Central memory CD4-positive, alpha-beta T cell (primary cell): ENCODE measurements around the gene PRLH.

ENCODE experiments used
- DNase-seq: peaks from one replicate; pipeline ENCODE4 v3.0.0; 2022

PRLH gene

GRCh38 chr2:237540223-237540775 lies 26.1 kb upstream of the PRLH start:
- no peak for DNase-seq

GRCh38 chr2:237540823-237541222 lies 25.6 kb upstream of the PRLH start:
- DNase-seq: no peak

DNA sequence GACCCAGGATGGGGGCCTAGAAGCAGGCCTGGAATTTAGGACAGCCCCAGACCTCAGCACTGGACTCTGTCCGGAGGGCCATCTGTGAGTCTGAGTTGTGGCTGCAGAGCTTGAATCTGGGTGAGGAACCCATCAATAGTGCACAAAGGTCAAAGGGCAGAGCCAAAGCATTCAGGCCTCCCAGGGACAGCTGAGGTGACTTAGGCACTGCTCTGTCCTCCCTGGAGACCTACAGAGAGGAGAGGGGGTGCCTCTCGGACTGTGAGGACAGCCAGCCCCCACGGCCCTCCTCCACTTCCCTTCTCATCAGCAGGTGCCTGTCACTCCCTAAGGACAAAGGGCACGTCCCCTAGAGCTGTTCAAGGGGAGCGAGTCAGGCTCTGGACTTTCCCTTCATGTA lies 25.1 kb upstream of the PRLH start:
- no peak for DNase-seq

DNA sequence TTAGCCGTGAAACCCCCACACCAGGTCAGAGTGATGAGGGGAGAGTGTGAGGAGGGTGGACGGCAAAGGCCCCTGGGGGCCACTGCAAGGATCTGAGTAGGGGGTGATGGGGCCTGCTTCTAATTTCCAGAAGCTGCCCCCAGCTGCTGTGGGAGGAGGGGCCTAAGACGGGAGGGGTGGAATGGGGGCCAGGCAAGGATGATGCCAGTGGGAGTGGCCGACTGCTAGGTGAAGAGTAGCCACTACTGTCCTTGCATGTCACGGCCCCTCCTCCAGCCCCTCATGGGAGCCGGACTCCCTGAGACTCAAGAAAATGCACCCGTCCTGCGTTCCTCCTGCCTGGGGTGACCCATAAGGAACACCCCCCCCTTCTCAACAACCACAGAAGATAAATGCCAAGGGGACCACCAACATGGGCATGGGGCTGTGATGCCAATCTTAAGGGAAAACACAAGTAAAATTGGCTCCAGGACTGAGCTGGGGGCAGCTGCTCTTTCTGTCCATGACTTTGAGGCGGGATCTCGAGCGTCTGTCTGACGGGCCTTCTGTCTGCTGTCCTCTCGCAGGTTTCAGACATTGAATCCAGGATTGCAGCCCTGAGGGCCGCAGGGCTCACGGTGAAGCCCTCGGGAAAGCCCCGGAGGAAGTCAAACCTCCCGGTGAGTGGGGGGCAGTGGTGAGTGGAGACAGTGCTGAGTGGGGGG lies 24.2 kb upstream of the PRLH start:
- DNase-seq: no peak

- DNase-seq: no peak
These were observed 20.1 kb upstream of the PRLH start for GRCh38 chr2:237546040-237546875.

DNA sequence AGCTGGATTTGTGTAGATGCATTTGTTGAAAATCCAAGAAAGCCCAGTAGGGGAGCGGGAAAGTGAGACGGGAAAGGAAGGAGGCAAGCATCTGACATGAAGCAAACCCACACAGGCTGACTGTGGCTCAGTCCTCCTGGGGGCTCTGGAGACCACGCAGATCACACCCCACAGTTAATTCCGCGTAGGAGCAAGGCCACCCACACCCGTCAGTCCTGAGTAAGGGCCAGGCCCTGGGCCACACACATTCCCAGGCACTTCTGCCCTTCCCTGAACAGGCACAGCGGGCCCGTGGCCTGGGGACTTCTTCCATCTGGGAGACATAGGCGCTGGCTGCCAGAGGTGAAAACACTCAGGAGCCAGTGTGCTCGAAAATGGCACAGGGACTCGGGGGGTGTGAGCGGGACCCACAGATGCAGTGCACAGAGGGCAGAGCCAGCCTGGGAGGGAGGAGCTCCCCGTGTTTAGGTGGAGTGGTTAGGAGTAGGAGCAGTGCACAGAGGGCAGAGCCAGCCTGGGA lies 19.4 kb upstream of the PRLH start:
- no peak for DNase-seq

DNA sequence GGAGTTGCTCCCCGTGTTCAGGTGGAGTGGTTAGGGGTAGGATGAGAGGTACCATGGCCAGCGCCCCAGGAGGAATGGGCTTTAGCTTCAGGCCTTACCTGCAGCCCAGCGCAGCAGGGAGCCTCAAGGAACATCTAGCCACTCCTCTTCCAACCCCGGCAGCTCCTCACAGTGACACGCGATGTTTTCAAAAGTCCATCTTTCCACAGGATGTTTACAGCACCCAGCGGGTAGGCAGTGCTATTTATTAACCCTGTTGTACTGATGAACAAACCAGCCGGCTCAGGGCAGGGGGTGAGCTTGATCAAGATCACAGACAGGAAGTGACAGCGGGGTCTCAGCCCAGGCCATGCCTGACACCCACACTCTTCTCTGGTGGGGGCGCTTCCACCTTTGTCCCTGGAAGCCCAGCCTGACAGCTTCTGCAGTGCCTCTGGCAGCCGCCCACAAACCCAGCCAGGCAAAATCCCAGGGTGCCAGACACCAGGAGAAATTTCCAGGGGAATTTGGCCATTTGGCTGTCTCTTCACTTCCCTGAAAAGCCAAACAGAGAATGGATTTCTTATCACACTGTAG lies 18.4 kb upstream of the PRLH start:
- no peak for DNase-seq

DNA sequence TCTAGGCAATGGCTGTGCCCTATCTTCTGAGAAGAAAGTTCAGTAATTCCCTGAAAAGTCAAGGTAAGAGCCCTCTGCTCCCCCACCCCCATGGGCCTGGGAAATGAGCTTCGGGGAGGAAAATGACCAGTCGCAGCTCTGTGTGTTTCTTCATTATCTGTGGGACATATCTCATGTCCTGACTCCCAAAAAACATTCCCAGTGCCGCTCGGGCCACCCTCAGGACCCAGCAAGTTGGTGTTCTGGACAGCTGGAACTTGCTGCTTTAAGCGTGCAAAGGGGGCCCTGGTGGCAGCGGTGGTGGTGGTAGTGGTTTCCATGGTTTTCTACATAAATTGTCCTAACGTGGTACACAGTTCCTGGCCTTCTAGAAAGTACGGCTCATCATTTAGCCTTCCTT lies 17.2 kb upstream of the PRLH start:
- no peak for DNase-seq

GRCh38 chr2:237549643-237550415 lies 16.5 kb upstream of the PRLH start:
- DNase-seq: no peak

GRCh38 chr2:237551071-237551574 lies 15.3 kb upstream of the PRLH start:
- no peak for DNase-seq

DNA sequence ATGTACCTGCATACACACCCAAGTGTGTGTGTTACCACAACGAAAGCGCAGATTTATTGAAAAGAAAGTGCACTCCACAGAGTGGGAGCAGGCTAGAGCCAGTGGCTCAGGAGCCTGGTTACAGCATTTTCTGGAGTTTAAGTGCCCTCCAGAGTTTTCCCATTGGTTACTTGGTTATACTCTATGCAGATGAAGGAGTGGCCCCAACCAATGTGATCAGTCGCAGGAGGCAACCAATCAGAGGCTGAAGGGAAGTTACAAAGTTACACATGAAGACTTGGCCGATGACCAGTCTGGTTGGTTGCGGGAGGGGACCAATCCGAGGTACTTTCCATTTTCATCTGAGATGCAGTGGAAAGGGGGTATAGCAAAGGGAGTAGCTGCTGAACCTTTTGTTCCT lies 13.5 kb upstream of the PRLH start:
- DNase-seq: no peak

- DNase-seq: no peak
These were observed 12.4 kb upstream of the PRLH start for GRCh38 chr2:237553948-237554347.

DNA sequence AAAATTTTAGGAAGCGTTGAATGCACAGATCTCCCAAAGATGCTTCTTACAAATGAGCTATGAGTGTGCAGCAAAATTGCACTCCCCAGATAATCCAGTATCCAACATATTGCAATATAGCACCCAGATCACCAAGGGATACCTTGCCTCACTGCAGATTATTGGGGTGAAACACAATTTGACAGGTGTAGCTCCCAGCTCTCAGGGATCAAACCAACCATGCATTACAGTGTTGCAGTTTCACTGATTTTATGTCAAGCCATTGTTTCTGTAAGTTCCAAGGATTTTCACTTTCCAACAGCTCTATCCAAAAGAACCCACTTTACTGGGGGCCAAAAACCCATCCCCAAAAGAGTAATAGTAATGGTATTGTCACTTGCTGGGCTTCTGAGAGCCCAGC lies 10.8 kb upstream of the PRLH start:
- DNase-seq: no peak

DNA sequence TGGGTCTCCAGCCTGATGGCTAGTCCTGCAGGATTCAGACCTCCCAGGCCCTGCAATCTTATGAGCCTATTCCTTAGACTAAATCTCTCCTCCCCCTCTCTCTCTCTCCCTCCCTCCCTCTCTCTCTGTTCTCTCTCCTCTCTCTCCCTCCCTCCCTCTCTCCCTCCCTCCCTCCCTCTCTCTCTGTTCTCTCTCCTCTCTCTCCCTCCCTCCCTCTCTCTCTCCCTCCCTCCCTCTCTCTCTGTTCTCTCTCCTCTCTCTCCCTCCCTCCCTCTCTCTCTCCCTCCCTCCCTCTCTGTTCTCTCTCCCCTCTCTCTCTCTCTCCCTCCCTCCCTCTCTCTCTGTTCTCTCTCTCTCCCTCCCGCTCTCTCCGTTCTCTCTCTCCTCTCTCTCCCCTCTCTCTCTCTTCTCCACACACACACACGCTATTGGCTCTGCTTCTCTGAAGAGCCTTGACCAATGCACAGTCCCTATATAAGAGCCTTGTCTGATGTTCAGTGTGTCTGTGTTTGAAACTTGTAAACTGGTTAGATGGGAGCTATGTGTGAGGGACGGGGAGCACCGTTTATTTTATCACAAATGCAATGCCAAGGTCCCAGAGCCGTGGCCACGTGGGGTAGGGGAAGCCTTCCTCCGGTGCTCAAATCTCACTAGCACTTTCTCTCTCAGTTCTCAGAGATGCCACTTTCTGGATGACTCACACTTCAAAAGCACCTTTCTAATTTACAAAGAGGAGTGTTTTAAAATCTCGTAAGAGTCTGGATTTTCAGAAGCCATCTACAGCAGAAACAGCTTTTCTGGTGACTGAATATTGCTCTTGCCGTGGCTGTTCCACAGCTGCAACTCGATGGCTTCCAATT lies 9.4 kb upstream of the PRLH start:
- no peak for DNase-seq

- DNase-seq: no peak
These were observed 8.8 kb upstream of the PRLH start for GRCh38 chr2:237557633-237558015.

GRCh38 chr2:237558961-237559641 lies 7.3 kb upstream of the PRLH start:
- DNase-seq: no peak

DNA sequence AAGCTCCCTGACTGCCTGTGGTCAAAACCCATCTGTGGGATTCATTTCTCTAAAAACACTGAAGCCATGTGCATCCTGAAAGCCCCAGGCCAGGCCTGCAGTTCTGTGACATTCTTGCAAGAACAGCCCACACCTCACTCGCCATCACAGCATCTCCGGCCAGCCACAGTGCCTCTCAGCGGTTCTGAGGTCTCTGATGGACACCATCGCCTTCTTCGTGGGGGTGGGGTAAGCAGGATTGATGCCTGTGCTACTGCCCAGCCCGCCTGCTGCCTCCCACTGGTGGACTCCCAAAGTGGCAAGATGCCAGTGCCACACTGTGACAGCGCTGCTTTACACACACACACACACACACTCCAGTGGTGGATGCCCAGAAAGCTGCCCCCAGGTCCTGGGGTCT lies 5.2 kb upstream of the PRLH start:
- DNase-seq: no peak

DNA sequence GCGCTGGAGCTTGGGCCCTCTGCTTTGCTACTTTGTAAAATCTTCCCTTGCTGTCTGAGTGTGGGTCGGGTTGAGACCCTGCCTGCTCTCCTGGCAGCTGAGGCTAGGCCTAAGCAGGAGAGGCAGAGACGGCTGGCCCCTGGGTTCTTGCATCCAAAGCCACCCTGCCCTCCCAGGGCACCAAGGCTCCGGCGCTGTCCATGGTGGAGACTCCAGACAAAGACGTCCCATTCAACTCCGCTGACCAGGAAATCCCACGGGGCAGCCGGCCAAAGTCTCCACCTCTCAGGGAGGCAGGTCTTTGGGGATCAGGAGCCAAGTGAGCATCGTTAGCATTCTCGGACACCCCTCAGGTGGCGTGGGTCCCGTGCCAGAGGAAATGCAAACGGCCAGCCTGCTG lies 2.6 kb upstream of the PRLH start:
- DNase-seq: no peak

GRCh38 chr2:237564526-237565131 lies 1.7 kb upstream of the PRLH start:
- DNase-seq: no peak

DNA sequence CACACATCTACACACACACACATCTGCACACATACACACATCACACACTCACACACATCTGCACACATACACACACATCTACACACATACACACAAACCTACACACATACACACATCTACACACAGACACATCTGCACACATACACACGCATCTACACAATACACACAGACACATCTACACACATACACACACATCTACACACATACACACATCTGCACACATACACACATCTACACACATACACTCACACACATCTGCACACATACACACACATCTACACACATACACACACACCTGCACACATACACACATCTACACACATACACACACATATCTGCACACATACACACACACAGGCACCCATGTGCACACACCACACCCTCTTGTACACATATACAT lies 400 bp upstream of the PRLH start:
- no peak for DNase-seq
